Stimulated activated CD8-positive, alpha-beta memory T cell treated with anti-CD3 and anti-CD28 coated beads, Interleukin-4, amount 100 ng/mL, for 48 hours (primary cell): ENCODE measurements around the gene TTBK2.
"Not testable (repeated sequence)": the region's sequence is repeated elsewhere in the genome, so short reads cannot be mapped to it uniquely, and the experiment has no call there.

Source experiments
- DNase-seq: peaks from one replicate; pipeline ENCODE4 v3.0.0-alpha.2; 2020

TTBK2 gene

GRCh38 chr15:42920519-42921341 lies at the start of gene TTBK2:
TSS of gene TTBK2 (minus strand) at chr15:42920778. CDS start at chr15:42878617, 42,161 bp downstream.
- peak; percentile 97 for DNase-seq

- DNase-seq, result no peak
These were observed 43.9 kb upstream of the TTBK2 start for GRCh38 chr15:42964476-42964875.

GRCh38 chr15:42955518-42955917 lies 34.9 kb upstream of the TTBK2 start:
- DNase-seq, result no peak

GRCh38 chr15:42954291-42954690 lies 33.7 kb upstream of the TTBK2 start:
- DNase-seq, result no peak

GRCh38 chr15:42948898-42949297 lies 28.3 kb upstream of the TTBK2 start:
- not testable (repeated sequence) for DNase-seq

- no peak for DNase-seq
These were observed 19.9 kb upstream of the TTBK2 start for GRCh38 chr15:42940527-42940926.

GRCh38 chr15:42939841-42940240 lies 19.3 kb upstream of the TTBK2 start:
- DNase-seq, result no peak

- no peak for DNase-seq
These were observed 16.6 kb upstream of the TTBK2 start for GRCh38 chr15:42937143-42937542.

- no peak for DNase-seq
These were observed 13.5 kb upstream of the TTBK2 start for GRCh38 chr15:42933886-42934667.

GRCh38 chr15:42932833-42933515 lies 12.4 kb upstream of the TTBK2 start:
- no peak for DNase-seq

GRCh38 chr15:42931702-42932486 lies 11.3 kb upstream of the TTBK2 start:
- DNase-seq, result no peak

- DNase-seq, result no peak
These were observed 8.8 kb upstream of the TTBK2 start for GRCh38 chr15:42929306-42929848.

GRCh38 chr15:42921342-42921731 lies 759 bp upstream of the TTBK2 start:
- peak; percentile 60 for DNase-seq

GRCh38 chr15:42919799-42920518 lies 619 bp downstream of the TTBK2 start:
- DNase-seq, result peak; percentile 49

GRCh38 chr15:42919308-42919707 lies 1.3 kb downstream of the TTBK2 start:
- no peak for DNase-seq

- no peak for DNase-seq
These were observed 2.5 kb downstream of the TTBK2 start for GRCh38 chr15:42918047-42918446.

- DNase-seq, result no peak
These were observed 4.8 kb downstream of the TTBK2 start for GRCh38 chr15:42915654-42916315.

- no peak for DNase-seq
These were observed 5.7 kb downstream of the TTBK2 start for GRCh38 chr15:42914728-42915497.

GRCh38 chr15:42911058-42911592 lies 9.5 kb downstream of the TTBK2 start:
- no peak for DNase-seq

GRCh38 chr15:42908538-42908937 lies 12.0 kb downstream of the TTBK2 start:
- DNase-seq, result no peak
